Loucy (cell line): ENCODE data around the gene GPR55.

Experiments used
- CTCF ChIP-seq: fragments of 200-600 bp; sonication (generic); conservative IDR thresholded peaks from 2 replicates; pipeline ENCODE4 v1.5.1; 2014; ENCODE audit warnings: mild to moderate bottlenecking, antibody characterized with exemption, low read length
- EZH2phosphoT487 ChIP-seq: fragments of 200-600 bp; IDR thresholded peaks from 2 replicates; pipeline ENCODE4 v1.6.1; 2018; ENCODE audit warnings: antibody characterized with exemption, mild to moderate bottlenecking, moderate library complexity, borderline replicate concordance

- TF ChIP-seq CTCF (no peak), EZH2phosphoT487 (no peak)
These were observed 31.7 kb downstream of the GPR55 start for GRCh38 chr2:230893338-230893737.
